HG02678 (cell line): ENCODE results near the gene PPP1R2.
"Not testable (repeated sequence)": the region's sequence is repeated elsewhere in the genome, so short reads cannot be mapped to it uniquely, and the experiment has no call there.

Source experiments
- ATAC-seq: cut with Tn5 transposase; IDR thresholded peaks from one replicate; pipeline ENCODE4 v1.9.1; 2021; ENCODE audit warnings: mild to moderate bottlenecking, moderate library complexity; ENCODE audit not compliant: unreplicated experiment

The PPP1R2 gene

DNA sequence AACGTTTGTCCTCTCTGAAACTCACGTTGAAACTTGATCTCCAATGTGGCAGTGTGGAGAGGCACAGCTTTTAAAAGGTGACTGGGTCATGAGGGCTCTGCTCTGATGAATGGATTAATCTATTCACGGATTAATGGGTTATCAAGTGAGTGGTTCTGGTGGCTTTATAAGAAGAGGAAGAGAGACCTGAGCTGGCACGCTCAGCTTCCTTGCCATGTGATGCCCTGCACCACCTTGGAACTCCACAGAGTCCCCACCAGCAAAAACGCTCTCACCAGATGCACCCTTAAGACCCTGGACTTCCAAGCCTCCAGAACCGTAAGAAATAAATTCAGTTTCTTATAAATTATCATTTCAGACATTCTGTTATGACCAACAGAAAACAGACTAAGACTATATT, 2.6 kb downstream of the PPP1R2 start:
- no peak for ATAC-seq

DNA sequence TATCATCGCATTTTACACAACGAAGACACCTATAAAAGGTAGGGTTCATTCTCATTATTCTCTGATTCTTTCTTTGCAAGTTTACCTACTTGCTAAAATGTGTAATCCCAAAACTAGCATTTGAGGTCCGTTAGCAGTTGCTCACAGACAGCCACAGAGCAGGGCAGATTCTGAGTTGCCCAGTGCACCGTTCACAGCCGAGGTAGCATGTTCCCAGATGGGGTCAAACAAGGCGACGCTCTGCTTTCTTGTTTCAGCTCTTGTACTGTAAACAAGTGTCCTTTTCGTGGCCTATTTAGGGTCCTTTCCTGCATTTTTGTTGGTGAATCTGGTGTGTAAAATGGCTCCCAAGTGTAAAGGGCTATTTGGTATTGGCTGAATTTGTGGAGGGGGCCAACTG, 3.1 kb downstream of the PPP1R2 start:
- no peak for ATAC-seq

- ATAC-seq: no peak
Measured at GRCh38 chr3:195539479-195539878, 3.6 kb downstream of the PPP1R2 start.

DNA sequence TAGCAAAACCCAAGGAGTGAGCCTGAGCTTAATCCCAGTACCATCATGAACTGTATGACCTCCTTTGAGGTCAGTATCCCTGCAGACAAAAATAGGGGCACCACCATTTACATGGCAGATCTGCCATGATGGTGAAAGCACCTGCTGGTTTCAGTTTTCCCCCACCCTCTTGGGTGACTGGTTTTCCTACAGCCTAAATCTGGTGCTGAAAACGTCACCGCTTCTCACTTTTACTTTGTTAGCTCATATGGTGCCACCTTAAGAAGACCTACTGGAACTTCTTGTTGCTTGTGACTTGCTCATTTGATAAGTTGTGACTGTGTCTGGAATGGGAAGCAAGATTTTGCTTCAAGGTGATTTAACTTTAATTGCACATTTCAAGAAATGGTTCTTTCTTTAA, 5.1 kb downstream of the PPP1R2 start:
- peak; percentile 51 for ATAC-seq

DNA sequence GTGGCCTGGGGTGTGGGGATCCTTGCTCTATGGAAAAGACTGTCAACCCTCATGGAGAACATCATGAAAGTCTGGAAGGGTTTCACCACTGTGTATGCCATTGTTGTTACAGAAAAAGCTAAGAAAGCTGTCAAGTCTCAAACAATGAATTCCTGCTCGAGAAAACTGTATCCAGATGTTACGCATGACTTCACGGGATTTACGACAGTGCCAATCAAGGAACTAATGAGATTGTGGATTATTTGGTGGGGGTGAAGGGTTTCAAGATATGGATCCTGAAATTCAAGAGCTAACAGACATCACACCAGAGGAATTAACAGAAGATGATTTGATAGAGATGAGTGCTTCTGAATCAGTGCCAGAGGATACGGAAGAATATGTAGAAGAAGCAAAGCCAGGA, 7.8 kb downstream of the PPP1R2 start:
- ATAC-seq: no peak

- ATAC-seq: no peak
Measured at GRCh38 chr3:195532834-195533233, 10.3 kb downstream of the PPP1R2 start.

DNA sequence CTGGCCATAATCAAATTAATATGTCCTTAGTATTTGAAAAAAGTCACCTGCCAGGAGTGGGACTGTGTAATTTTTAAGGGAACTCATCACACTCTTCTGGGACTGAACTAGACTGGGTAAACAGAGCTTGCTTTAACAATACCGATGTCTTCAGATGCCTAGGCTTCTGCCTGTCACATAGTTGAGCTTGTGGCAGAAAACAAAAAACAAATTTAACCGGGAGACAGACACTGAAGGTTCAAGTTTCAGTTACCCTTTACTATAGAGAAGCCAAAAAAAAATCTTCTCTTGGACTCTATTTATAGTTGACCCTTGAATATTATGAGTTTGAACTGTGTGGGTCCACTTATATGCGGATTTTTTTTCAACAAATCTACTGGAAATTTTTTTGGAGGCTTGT, 10.8 kb downstream of the PPP1R2 start:
- ATAC-seq: no peak

DNA sequence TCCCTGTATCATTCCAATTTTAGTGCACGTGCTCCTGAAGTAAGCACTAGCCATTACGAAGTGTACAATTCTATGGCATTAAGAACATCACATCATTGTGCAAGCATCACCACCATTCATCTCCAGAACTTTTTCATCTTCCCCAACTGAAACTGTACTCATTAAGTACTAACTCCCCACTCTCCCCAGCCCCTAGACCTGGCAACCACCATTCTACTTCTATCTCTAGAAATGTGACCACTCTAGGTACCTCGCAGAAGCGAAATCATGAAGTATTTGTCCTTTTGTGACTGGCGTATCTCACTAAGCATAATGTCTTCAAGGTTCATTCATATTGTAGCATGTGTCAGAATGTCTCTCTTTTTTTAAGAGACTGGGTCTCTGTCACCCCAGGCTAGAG, 11.4 kb downstream of the PPP1R2 start:
- no peak for ATAC-seq

DNA sequence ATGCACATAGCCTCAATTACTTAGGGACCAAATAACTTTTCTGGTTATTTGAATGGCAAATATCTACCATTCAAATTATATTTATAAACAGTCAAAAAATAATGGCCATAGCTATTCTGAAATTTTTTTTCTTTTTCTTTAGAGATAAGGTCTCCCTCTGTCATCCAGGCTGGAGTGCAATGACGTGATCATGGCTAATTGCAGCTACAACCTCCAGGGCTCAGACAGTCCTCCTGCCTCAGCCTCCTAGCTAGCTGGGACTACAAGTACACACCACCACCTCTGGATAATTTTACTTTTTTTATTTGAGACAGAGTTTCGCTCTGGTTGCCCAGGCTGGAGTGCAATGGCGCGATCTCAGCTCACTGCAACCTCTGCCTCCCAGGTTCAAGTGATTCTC, 16.6 kb downstream of the PPP1R2 start:
- no peak for ATAC-seq

- no peak for ATAC-seq
Measured at GRCh38 chr3:195524171-195524896, 18.8 kb downstream of the PPP1R2 start.

DNA sequence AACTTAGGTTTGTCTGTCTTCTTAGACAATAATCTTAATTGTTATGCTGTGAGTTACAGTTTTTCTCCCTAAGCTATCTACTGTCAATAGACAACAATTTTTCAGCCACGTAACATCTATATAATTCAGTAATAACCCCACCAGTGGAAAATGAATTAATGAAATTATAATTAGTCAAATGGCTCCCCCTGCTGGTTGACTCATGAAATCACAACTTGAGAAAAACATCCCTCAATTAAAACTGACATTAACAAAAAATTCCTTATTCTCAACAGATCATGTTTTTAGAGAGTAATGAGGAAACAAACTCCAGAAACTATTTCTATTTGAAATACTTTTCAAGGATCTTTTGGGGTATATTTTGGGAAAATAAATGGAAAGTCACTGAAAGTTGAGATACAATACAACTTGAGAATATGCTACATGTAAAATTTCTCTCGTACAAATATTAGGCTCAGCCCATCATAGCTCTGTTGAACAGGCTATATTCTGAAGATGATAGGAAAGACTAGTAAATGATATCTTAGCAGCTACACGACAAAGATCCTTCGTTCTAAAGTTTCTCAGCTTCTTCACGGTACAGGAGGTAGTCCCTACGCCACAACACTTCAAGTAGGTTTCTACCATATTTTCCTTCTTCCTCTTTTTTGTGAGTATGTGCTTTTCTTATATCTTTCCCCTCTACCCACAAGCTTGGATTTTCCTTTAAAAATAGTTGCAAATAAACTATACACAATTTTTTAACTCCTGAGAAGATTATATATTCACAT, 20.7 kb downstream of the PPP1R2 start:
- ATAC-seq: no peak

DNA sequence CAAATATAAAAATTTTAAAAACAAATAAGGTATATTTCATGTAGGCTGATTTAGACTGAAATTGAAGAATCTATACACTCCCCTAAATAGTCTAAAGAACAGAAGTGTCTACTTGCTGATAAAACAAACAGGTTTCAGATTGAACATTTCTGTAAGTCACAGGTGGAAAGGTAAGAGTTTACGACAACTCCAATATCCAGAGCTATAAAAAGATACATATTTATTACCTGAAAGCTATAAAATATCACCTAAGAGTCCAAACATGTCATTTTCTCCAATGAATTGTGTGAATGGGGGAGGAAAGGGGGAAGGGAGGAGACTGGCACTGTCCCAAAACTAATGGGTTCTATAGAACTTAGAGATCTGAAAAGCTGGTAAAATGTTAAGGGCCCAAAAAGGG, 26.1 kb downstream of the PPP1R2 start:
- ATAC-seq: no peak

DNA sequence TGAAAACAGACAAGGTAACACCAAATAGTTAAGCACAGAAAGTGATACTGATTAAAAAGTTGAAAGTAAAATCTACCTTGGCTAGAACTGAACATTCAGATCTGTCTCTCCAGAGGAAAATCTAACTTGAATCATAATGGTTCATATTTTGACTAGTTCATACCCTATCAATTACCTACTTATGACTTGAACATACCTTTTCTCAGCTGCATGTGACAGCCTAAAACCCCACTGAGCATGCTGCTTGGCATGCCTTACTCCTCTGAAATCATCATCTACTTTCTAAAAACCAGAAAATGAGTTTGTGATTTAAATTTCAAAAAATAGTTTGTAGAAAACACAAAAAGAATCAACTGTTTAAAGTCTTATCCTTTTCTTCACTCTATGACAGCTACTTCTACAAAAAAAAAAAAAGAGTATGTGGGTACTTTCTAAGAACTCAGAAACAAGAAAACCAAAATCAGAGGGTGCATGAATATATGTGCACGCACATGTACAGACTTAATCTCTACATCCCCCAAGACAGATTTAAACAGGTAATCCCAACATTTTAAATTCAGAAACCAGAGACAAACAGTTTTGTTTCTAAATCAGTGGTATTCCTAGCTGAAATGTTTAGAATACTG, 28.4 kb downstream of the PPP1R2 start:
- not testable (repeated sequence) for ATAC-seq

GRCh38 chr3:195512798-195513345, 30.3 kb downstream of the PPP1R2 start:
- no peak for ATAC-seq

DNA sequence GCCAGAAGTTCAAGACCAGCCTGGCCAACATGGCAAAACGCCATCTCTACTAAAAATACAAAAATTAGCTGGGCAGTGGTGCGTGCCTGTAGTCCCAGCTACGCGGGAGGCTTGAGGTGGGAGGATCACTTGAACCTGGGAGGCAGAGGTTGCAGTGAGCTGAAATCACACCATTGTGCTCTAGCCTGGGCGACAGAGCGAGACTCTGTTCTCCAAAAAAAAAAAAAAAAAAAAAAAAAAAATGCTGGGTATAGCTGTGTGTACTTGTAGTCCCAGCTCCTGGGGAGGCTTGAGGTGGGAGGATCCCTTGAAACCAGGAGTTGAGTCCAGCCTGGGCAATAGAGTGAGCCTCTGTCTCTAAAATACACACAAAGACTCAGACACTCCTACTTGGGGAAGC, 32.0 kb downstream of the PPP1R2 start:
- no peak for ATAC-seq

GRCh38 chr3:195508185-195508584, 34.9 kb downstream of the PPP1R2 start:
- ATAC-seq: no peak

- ATAC-seq: no peak
Measured at GRCh38 chr3:195475614-195476013, 67.5 kb downstream of the PPP1R2 start.

DNA sequence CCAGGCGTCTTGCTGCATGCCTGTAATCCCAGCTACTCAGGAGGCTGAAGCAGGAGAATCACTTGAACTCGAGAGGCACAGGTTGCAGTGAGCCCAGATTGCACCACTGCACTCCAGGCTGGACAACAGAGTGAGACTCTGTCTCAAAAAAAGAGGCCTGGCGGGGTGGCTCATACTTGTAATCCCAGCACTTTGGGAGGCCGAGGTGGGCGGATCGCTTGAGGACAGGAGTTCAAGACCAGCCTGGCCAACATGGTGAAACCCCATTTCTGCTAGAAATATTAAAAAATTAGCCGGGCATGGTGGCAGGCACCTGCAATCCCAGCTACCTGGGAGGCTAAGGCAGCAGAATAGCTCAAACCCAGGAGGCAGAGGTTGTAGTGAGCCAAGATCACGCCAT, 68.0 kb downstream of the PPP1R2 start:
- ATAC-seq: not testable (repeated sequence)

DNA sequence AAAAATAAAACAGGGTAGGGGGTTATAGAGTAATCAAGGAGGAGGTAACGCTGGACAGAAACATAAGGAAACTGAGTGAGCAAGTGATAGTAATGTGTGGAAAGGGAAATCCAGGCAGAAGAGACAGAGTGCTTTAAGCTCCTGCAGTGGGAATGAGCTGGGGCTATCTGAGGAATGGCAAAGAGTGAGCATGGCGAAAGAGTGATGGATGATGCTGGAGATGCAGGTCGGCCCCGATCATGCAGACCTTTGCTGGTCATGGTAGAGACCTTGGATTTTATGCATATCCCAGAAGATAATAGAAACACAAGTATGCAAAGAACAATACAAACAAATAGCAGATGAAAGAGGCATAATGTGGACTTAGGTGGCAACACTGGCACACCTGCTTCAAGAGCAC, 74.3 kb downstream of the PPP1R2 start:
- ATAC-seq: no peak

- no peak for ATAC-seq
Measured at GRCh38 chr3:195468391-195468776, 74.7 kb downstream of the PPP1R2 start.

DNA sequence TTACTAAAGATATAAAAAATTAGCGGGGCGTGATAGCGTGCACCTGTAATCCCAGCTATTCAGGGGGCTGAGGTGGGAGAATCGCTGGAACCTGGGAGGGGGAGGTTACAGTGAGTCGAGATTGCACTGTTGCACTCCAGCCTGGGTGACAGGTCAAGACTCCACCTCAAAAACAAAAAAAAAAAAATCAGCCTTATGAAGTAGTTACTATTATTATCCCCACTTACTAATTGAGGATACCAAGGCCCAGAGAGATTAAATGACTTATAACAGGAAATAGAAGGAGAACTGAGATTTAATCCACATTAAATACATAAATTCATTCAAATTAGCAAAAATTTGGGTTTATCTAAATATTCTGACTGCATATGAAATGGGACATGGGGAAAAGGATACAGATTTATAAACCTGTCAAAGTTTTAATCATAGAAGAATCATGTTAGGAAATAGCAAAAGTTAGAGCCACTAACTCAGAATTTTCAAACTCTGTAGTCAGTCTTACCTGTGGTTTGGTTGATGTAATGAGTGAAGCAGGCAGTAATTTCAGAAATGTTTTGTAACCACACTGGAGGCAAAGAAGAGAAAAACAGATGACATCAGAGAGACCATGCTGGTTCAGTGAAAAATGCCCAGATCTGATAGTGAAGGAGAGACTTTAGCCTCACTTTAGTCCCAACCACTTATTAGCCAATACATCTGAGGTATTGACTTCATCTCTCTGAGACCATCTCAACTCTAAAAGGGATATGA, 75.3 kb downstream of the PPP1R2 start:
- ATAC-seq: no peak
